ENCODE results near the gene EHD2. TPM values are rescaled to one million over a fixed set of nuclear protein-coding genes. Genes with fewer than 3 reads are reported as not detected.

Gene EHD2
- total and polyA plus RNA-seq, 2 donors from 2014 or later, result 19.4 to 105 TPM

- peaks cover 0 to 14% (median 0%) of the 10 kb centered on the region in 3 donors for H3K36me3 ChIP-seq (ENCODE audit: control insufficient read depth in 2 of 3, insufficient read depth in 3 of 3, low read length in 3 of 3)
- DNase-seq (peak in 1 of 5 donors; percentile 38), FAIRE-seq (no peak)
- no peaks in the 10 kb centered on the region for H3K9me3 ChIP-seq (ENCODE audit: control insufficient read depth in 2 of 3, insufficient read depth in 1 of 3, low read length in 3 of 3)
- H3K27me3 ChIP-seq (ENCODE audit: control insufficient read depth, insufficient read depth, low read length), result no peaks in the 10 kb centered on the region
- intact Hi-C loops (cut with DNase I), result no loop called here
- no peak overlapping the region for H3K9ac ChIP-seq (ENCODE audit: low read length in 3 of 3)
- no peak for TF ChIP-seq CTCF (IDR thresholded peaks at IDR 0.05; ENCODE audit: borderline replicate concordance, extremely low read depth, insufficient read depth)
- no peaks in the 10 kb centered on the region for H3K4me1 ChIP-seq (ENCODE audit: control insufficient read depth in 2 of 3, insufficient read depth in 2 of 3, low read depth in 1 of 3, low read length in 3 of 3)
- H3K27ac ChIP-seq (ENCODE audit: low read depth in 2 of 2, low read length in 2 of 2), result no peak overlapping the region
- no peak overlapping the region for H3K4me3 ChIP-seq (ENCODE audit: low read length in 3 of 3)
Observed at GRCh38 chr19:47673426-47673825, 39.8 kb upstream of the EHD2 start.

DNA sequence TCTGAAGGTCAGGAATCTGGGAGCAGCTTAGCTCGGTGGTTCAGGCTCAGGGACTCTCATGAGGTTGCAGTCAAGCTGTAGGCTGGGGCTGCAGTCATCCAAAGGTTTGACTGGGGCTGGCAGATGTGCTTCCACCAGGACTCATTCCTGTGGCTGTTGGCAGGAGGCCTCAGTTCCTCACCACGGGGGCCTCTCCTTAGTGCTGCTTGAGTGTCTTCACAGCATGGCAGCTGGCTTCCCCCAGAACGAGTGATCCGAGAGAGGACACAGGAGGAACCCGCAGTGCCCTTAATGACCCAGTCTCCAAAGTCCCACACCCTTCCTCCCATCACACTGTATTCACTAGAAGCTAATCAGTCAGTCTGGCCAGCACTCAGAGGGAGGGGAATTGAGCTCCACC is 38.7 kb upstream of the EHD2 start:
- FAIRE-seq (no peak), DNase-seq (no peak)
- Histone ChIP-seq H3K9ac (ENCODE audit: low read length in 3 of 3) (no peak overlapping the region), H3K9me3 (ENCODE audit: control insufficient read depth in 2 of 3, insufficient read depth in 1 of 3, low read length in 3 of 3) (no peaks in the 10 kb centered on the region), H3K4me1 (ENCODE audit: control insufficient read depth in 2 of 3, insufficient read depth in 2 of 3, low read depth in 1 of 3, low read length in 3 of 3) (no peaks in the 10 kb centered on the region), H3K36me3 (ENCODE audit: control insufficient read depth in 2 of 3, insufficient read depth in 3 of 3, low read length in 3 of 3) (peaks cover 0 to 14% (median 0%) of the 10 kb centered on the region in 3 donors), H3K27me3 (ENCODE audit: control insufficient read depth, insufficient read depth, low read length) (no peaks in the 10 kb centered on the region), H3K4me3 (ENCODE audit: low read length in 3 of 3) (no peak overlapping the region), H3K27ac (ENCODE audit: low read depth in 2 of 2, low read length in 2 of 2) (no peak overlapping the region)
- TF ChIP-seq CTCF (IDR thresholded peaks at IDR 0.05; ENCODE audit: borderline replicate concordance, extremely low read depth, insufficient read depth), result no peak
- intact Hi-C loops (cut with DNase I), result no loop called here

DNA sequence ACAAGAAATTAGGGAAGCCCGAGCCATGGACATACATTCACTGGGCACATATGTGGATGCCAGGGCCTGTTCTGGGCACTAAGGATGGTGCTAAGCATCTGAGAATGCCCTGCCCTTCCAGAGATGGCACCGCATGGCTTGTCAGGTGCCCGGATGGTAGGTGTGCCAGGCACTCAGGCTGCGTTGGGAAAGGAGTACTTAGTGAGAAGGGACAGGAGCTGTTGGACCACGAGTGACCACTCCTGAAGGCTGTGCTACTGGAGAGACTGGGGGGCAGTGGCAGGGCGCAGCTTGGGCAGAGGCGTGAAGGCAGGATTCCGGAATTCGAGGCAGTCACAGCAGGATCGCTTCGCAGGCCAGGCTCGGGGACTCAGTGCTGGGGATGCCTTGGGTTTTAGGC is 38.0 kb upstream of the EHD2 start:
- H3K27ac ChIP-seq (ENCODE audit: low read depth in 2 of 2, low read length in 2 of 2), result no peak overlapping the region
- H3K9me3 ChIP-seq (ENCODE audit: control insufficient read depth in 2 of 3, insufficient read depth in 1 of 3, low read length in 3 of 3), result no peaks in the 10 kb centered on the region
- FAIRE-seq, result no peak
- H3K27me3 ChIP-seq (ENCODE audit: control insufficient read depth, insufficient read depth, low read length), result no peaks in the 10 kb centered on the region
- H3K9ac ChIP-seq (ENCODE audit: low read length in 3 of 3), result no peak overlapping the region
- no peaks in the 10 kb centered on the region for H3K4me1 ChIP-seq (ENCODE audit: control insufficient read depth in 2 of 3, insufficient read depth in 2 of 3, low read depth in 1 of 3, low read length in 3 of 3)
- DNase-seq, result no peak
- H3K4me3 ChIP-seq (ENCODE audit: low read length in 3 of 3), result no peak overlapping the region
- no peak for TF ChIP-seq CTCF (IDR thresholded peaks at IDR 0.05; ENCODE audit: borderline replicate concordance, extremely low read depth, insufficient read depth)
- H3K36me3 ChIP-seq (ENCODE audit: control insufficient read depth in 2 of 3, insufficient read depth in 3 of 3, low read length in 3 of 3), result peaks cover 0 to 14% (median 0%) of the 10 kb centered on the region in 3 donors
- intact Hi-C loops (cut with DNase I), result no loop called here

- intact Hi-C loops (cut with DNase I), result no loop called here
- Histone ChIP-seq H3K9me3 (ENCODE audit: control insufficient read depth in 2 of 3, insufficient read depth in 1 of 3, low read length in 3 of 3) (no peaks in the 10 kb centered on the region), H3K27ac (ENCODE audit: low read depth in 2 of 2, low read length in 2 of 2) (no peak overlapping the region), H3K27me3 (ENCODE audit: control insufficient read depth, insufficient read depth, low read length) (no peaks in the 10 kb centered on the region), H3K36me3 (ENCODE audit: control insufficient read depth in 2 of 3, insufficient read depth in 3 of 3, low read length in 3 of 3) (peaks cover 0 to 14% (median 0%) of the 10 kb centered on the region in 3 donors), H3K4me1 (ENCODE audit: control insufficient read depth in 2 of 3, insufficient read depth in 2 of 3, low read depth in 1 of 3, low read length in 3 of 3) (no peaks in the 10 kb centered on the region), H3K9ac (ENCODE audit: low read length in 3 of 3) (no peak overlapping the region), H3K4me3 (ENCODE audit: low read length in 3 of 3) (no peak overlapping the region)
- DNase-seq (no peak), FAIRE-seq (no peak)
- no peak for TF ChIP-seq CTCF (IDR thresholded peaks at IDR 0.05; ENCODE audit: borderline replicate concordance, extremely low read depth, insufficient read depth)
Observed at GRCh38 chr19:47675859-47676258, 37.4 kb upstream of the EHD2 start.

All from kidney (tissue), 14 donors.